HG03025 (cell line): ENCODE results near the gene CDKN3.

Experiments used
- ATAC-seq: cut with Tn5 transposase; IDR thresholded peaks from one replicate; pipeline ENCODE4 v1.9.1; 2021; ENCODE audit warnings: mild to moderate bottlenecking, moderate library complexity; ENCODE audit not compliant: unreplicated experiment, low FRiP score

CDKN3 gene, protein sequence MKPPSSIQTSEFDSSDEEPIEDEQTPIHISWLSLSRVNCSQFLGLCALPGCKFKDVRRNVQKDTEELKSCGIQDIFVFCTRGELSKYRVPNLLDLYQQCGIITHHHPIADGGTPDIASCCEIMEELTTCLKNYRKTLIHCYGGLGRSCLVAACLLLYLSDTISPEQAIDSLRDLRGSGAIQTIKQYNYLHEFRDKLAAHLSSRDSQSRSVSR

DNA sequence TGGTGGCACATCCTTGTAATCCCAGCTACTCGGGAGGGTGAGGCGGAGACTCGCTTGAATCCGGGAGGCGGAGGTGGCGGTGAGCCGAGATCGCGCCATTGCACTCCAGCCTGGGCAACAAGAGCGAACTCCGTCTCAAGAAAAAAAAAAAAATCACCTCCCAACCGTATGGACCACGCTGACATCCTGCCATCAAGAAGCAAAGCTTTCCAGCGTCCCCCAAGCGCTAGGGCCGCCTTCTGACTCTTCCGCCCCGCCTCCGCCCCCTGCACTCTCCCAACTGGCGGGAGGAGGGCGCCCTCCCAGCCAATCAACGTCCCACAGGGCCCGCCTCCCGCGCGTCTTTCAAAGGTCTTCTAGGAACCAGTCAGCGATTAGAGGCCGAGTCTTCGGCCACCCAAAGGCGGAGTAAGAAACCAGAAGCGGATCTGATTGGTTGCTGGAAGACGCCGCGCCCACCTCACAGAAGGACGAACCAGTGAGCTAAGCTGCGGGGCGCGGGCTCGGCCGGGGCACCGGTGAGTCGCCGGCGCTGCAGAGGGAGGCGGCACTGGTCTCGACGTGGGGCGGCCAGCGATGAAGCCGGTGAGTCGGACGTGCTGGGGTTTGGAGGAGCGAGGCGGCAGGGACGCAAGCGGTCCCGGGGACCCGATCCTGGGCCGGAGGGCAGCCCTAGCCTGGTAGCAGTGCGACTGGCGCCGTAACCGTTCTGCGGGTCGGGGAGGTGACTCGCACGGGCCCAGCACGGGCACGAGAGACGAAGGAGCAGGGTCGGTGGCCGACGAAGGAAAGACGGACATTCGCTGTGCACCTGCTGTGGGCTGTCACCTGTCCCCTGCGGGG is at the start of gene CDKN3:
Gene CDKN3, plus strand, starts transcription at position 515 of the 843 bp plus-strand sequence. Its CDS starts 62 bp downstream, at position 577.
- ATAC-seq = peak; percentile 98

DNA sequence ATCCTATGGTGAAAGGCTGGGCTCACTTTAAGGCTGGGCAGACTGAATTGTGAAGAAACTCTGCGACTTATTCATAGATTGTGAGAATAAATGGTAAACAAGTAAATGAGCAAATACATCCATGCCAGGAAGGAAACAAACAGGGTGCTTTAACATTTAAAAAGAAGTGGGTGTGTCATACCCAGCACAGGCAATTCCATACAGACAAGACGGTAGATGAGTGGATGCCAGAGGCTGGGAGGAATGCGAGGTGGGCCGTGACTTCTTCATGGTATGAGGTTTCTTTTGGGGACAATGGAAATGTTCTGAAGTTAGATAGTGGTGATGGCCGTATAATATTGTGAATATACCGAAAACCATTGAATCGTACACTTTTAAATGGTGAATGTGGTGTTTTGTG is 49.8 kb upstream of the CDKN3 start:
- no peak for ATAC-seq

DNA sequence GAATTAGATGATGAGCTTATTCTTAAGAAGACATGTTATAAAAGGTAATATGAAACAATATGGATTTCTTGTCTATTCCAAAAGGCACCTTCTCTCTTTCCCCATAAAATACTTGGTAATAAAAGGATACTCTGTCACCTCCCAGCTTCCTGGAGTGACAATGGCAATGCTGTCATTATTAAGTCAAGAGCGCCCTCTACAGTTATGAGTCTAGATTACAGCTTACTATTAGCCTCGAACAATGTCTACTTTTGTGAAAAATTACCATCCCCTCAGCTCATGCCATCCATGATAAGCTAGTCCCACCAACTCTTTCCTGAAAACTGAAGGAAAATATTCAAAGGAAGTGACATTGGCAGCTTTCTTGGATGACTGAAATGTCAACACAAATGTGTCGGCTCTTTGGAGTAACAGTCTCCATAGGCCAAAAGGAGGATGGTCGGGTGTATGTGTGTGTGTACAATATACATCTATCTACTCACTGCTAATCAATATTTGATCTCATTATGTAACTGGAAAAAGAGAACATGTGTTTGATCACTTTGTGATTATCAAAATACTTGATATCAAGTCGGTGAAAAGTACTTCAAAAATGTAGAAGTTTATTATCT is 48.7 kb upstream of the CDKN3 start:
- no peak for ATAC-seq

DNA sequence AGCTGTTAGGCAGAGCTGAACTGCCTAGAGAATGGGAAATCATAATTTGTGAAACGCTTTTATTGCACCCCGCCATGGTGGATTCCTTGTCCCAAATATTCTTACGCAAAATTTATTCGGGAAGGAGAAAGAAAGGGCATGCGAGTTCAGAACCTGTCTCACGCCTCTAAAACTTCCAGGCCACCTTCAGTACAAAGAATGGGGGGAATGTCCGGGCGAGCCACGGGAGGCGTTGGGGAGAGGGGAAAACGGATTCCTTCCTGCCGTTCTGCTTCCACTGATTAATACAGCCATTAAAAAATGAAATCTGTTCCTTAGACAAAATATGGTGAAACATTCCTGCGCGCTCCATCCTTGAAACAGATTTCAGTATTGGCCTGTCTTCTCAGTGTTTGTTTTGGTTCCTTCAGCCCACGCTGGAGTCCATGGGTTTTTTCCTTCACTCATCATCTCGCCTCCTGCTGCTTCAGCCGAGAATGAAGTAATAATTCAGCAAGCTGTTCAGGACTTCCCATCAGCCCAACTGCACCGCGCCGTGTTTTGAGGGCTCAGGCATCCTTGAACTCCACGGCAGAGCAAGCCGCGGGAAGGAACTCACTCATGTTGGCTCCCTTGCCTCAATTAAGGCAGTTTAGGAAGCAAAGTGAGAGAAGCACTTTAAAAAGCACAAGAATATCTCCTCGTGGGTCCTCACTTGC is 47.7 kb upstream of the CDKN3 start:
- ATAC-seq = no peak

DNA sequence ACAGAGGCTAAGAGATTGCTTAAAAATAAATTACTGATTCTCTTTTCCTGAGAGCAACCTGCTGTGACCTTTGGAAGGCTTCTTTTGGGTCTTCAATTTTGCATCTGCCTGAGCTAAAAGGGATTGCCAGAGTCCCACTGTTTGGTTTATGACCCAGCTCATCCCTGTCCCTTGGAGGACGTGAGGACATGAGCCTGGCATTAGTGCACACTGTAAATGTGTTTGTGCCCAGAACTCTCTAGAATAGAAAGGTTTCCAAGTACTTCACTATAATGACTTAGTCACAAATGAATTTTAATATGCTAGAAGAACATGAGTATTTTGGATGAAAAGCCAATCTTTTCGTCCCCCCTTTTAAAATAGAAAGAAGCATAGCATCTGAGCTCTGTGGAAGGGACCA is 47.1 kb upstream of the CDKN3 start:
- no peak for ATAC-seq

DNA sequence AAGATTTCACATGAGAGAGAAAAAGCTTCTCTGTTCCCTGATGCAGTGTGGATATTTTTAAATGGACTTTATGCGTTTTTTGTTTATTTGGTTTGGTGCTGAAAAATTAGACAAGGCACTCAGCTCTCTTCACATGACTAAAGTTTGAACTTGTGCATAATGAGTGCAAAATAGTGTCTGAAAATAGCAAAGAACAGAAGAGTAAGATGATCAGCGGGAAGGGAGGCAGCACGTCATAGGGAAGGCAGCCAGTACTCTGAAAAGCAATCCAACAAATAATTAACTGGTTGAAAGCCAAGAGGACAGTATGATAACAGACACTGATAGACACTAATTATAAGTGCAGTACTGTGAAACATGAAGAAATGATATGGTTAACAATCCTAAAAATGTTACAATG is 46.6 kb upstream of the CDKN3 start:
- ATAC-seq = no peak

DNA sequence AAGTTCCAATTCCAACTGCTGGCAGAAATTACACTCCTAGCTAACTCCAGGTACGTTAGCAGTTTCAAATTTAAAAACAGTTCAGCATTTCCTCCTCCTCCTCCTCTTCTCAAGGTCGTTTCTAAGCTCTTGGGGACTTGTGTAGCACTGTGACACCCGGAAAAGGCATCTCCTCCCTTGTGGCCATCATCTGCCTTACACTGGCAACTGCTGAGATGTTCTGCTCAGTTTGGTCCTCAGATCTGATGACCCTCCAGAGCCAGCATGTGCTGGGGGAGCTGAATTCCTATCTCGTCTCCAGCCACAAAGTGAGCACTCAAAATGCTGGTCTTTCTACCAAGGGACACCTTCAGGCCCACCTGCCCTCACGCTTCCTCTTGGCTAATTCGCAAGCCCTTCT is 43.5 kb upstream of the CDKN3 start:
- ATAC-seq = no peak

DNA sequence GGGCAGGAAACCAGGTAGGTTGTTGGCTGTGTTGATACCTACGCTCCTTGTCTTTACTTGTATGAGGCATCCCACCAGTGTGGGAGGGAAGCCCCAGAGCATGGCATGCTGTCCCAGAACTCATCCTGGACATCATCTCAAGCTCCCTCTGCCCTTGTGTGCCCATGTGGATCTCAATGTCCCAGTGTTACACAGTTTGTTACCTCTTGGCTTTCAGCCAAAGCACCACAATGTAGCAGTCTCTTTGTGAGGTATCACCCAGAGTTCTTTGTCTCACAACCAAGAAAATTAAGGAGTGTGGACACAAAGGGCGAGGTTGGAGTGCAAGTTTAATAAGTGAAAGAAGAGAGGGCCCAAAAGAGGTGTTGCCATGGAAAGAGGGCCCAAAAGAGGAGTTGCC is 43.1 kb upstream of the CDKN3 start:
- ATAC-seq = no peak

DNA sequence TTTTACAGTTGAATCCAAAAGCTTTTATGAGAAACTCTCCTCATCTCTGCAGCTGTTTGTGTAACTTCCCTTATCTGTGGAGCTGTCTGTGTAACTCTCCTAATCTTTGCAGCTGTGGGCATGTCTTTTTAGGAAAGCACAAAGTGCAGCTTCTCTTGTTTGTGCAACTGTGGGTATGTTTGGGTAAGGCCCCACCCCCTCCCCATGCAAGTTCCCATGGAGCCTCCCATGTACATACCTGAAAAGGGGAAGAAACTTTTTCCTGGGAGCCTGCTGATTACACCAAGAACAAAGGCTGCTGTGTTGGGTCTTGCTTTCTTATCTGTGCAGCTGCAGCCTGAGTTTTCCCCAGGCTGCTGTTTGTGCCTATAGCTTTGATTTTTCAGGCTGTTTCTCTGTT is 42.7 kb upstream of the CDKN3 start:
- no peak for ATAC-seq

DNA sequence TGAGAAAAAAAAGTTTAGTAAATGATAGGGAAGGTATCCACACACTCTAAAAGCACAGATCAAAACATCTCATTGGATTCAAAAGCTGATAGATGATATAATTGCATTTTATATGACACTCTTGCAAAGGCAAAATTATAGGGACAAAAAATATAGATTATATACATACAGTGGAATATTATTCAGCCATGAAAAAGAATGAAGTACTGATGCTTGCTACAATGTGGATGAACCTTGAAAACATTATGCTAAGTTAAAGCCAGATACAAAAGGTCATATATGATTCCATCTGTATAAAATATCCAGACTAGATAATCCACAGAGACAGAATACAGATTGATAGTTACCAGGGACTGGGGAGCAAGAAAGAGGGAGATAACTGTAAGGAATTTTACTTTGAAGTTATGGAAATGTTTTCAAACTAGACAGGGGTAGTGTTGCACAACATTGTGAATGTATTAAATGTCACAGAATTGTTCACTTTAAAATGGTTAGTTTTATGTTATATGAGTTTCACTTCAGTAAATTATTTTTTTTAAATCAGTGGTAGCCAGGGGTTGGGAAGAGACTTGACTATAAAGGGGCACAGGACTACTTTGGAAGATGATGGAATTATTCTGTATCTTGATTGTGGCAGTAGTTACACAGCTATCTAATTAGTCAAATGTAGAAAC is 41.7 kb upstream of the CDKN3 start:
- ATAC-seq = no peak

DNA sequence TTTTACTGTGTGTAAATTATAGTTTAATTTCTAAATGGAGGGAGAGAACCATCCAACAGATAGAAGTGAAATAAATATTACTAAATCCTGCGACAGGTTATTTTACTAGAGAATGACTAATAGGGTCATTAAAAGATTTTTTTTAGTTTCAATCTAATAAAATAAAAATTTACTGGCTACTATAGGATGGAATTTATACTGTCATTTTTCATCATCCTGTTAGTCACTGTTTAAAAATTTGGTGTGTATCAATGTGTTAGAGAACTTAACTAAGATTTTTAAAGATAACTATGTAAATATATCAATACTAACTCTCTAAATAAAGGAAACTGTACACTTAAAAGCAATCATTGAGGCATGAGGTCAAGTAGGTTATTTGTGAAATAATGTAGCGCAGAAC is 41.1 kb upstream of the CDKN3 start:
- no peak for ATAC-seq

DNA sequence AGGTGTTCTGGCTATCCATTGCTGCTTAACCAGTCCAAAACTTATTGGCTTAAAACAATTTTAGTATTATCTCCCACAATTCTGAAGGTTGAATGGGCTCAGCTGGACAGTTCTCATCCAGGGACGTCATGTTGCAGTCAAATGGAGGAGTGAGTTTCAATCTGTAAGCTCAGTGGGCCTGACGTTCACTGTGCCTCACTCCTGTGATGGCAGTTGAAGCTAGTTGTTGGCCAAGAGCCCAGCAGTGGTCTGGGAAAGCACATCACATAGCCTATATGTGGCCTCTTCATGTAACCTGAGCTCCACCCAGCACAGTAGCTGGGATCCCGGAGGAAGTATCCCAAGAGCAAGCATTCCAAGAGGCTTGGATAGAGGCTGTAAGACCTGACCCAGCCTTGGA is 40.6 kb upstream of the CDKN3 start:
- no peak for ATAC-seq

DNA sequence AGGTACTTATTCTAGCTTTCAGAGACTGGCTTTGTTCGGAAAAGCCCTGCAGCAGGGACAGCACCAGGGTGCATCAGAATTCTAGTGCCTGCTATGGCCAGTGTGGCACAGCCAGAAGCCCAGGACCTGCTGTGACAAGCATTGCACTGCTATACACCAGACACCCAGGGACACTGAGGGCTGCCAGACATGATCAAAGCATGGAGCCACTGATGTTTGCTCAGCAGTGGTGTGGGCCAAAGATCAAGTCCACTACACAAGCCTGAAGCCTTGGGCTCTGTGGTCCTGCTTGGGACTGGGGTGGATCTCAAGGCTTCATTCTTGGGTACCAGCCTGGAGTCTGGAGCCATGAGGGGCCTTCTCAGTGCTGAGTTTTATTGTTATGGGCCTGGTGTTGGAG is 36.1 kb upstream of the CDKN3 start:
- ATAC-seq = no peak

DNA sequence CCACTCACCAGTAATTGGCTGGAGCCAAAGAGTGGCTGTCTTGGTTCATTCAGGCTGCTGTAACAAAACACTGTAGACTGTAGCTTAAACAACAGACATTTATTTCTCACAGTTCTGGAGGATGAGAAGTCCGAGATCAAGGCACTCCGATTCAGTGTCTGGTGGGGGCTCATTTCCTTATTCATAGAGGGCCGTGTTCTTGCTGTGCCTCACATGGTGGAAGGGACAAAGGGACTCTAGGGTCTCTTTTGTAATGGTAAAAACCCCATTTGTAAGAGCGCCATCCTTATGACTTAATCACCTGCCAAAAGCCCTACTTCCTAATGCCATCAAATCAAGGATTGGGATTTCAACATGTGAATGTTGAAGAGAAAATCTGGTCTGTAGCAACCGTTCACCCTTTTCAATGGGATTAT is 34.7 kb upstream of the CDKN3 start:
- ATAC-seq = no peak

DNA sequence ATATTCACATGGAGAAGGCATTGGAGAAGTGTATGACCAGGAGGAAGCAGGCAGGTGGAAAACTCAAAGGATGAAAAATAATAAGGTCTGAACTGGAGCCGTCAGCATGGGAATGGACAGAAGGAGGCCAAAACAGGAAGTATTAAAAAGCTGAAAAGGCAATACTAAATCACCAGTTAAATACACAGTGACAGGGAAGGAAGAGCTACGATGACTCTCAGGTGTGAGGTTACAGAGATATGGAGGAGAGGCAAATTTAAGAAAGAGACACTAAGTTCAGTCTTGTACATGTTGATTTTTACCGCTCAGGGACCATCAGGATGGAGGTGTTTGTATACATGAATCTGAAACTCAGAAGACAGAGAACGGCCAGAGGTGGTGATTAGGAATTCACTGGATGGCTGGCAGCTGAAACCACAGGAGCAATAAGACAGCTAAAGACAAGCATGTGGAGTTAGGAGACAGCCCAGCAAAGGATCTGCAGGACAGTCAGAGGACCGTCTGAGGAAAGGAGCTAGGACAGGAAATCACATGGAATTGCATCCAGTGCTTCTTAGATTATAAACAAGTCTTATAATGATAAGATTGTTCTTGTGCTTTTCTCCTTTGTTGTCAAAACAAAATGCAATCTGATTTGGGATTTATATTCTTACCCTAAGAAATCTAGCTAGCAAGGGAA is 33.9 kb upstream of the CDKN3 start:
- no peak for ATAC-seq

DNA sequence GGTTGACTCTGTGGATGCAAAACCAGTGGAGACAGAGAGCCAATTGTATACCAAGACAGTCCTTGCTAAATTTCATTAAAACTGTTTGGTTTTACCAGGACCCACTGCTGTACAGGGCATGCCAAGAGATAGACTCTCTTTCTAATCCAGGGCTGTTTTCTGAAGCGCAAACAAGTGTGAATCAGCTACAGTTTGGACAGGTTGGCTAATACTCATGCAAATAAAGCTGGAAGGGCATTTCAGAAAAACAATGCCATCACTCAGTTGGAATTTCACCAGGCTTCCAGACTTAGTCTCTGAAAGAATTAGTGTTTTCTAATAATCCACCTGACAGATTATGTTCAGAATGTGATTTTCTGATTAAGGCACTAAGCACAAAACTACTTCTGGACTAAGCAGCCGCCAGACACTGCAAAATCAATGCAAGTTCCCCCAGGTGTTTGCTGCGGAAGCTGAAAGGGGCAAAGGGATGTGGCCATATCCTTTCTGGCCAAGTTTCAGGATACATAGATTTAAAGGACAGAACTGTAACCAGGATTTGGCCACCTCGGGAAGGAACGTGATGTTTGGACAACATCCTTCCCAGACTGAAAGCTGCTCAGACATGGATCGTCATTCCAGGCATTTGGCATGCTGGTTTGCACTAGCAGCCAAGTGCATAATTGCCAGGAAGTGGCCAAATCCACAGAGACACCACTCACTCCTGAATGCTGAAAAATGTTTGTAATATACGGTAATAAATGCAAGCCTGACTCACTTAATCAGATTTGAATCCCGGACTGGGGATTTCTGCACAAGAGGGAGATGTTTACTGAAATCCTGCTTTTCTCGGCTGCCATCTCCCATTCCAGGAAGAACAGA is 32.0 kb upstream of the CDKN3 start:
- ATAC-seq = no peak

DNA sequence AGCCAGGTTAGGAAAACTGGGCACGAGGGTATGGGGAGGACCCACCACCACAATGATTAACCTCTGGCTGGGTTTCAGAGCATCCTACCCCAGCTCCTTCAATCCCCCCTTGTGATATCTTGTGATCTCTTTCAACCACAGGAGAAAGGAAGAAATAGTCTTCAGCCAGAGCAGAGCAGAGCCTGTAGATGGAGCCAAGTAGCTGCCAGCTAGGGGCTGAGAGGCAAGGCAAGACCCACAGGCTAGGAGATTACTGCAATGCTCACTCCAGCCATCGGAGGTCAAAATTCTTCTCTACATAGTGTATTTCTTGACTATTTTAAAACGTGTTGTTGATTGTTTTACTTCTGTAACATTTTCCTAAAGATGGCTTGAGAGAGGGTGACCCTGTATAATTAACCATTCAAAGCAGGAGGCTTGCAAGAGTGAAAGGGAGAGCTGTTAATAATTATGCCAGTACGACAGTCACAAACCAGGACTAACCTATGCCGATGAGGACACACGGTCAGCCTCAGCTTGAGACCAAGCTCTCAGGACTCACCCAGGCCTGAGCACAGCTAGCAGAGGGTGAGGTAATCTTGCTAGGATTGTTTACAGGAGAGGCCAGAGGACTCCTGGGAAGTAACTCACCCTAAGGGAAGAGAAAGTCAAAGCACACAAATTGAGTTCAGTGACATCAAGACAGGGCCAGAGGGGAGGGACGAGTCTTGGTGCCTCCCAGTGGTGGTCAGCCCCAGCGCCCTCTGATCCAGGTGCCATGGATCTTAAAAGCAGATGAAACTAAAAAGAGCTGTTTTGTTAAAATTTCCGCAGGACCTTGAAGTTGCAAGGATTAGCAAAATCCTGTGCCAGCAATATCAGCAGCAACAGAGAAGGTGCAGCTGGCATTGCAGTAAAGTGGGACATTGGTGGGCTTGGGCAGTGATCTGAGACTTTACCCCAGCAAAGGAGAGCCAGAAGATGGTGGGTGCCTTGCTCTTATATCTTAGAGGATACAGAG is 29.8 kb upstream of the CDKN3 start:
- no peak for ATAC-seq

DNA sequence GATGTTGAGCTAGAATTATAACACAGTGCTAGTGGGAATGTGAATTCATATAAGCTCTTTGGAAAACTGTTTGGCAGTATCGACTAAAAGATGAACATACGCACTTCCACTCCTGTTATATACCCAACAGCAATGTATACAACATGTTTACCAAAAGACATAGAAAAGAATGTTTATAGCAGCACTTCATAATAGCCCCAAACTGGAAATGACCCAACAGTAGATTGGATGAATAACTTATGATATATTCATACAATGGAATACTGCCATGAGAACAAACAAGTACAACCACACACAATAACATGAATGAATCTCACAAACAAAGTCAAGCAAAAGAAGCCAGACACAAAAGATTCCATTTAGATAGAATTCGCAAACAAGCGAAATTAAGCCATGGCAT is 28.5 kb upstream of the CDKN3 start:
- ATAC-seq = no peak
